CD14-positive monocyte (primary cell): ENCODE data around the gene NOTCH1. TPM values are rescaled to one million over a fixed set of nuclear protein-coding genes. Genes with fewer than 3 reads are reported as not detected.

Experiments used
- DNase-seq, 3 donors: peaks; one replicate each; pipeline ENCODE4 v3.0.0-alpha.2; 2011 to 2022
- H2AFZ ChIP-seq: 2 replicates; pipeline ENCODE4 v1.6.0; 2012; ENCODE audit warnings: mild to moderate bottlenecking, low read depth, low read length, inconsistent platforms; ENCODE audit not compliant: insufficient read depth, poor library complexity, severe bottlenecking
- H3K27ac ChIP-seq, 2 donors: 1 replicate in 1 of 2; 2 replicates in 1 of 2; pipeline ENCODE4 v1.5.1; 2012 to 2013; ENCODE audit warnings: low read length in 2 of 2, control low read depth in 1 of 2, inconsistent platforms in 1 of 2, low read depth in 1 of 2, mild to moderate bottlenecking in 1 of 2
- H3K27me3 ChIP-seq, 2 donors: one replicate each; pipeline versions ENCODE4 v1.6.0 to v1.6.1; 2011 to 2013; ENCODE audit warnings: low read length in 2 of 2; ENCODE audit not compliant: control insufficient read depth in 2 of 2, insufficient read depth in 2 of 2
- H3K36me3 ChIP-seq, 2 donors: replicated peaks in 1 of 2; 1 replicate in 1 of 2; 2 replicates in 1 of 2; pipeline versions ENCODE4 v1.5.1 to v1.6.1; 2012 to 2013; ENCODE audit warnings: low read length in 2 of 2, control low read depth in 1 of 2, inconsistent platforms in 1 of 2, mild to moderate bottlenecking in 1 of 2; ENCODE audit not compliant: insufficient read depth in 2 of 2, control insufficient read depth in 1 of 2
- H3K4me1 ChIP-seq, 2 donors: 1 replicate in 1 of 2; 2 replicates in 1 of 2; pipeline versions ENCODE4 v1.5.1 to v1.6.1; 2012 to 2013; ENCODE audit warnings: low read length in 2 of 2, control low read depth in 1 of 2, inconsistent platforms in 1 of 2, mild to moderate bottlenecking in 1 of 2, moderate library complexity in 1 of 2; ENCODE audit not compliant: insufficient read depth in 2 of 2, control insufficient read depth in 1 of 2
- H3K4me2 ChIP-seq: replicated peaks from 2 replicates; pipeline ENCODE3; 2012; ENCODE audit warnings: low read length, moderate library complexity, mild to moderate bottlenecking; ENCODE audit not compliant: poor library complexity, severe bottlenecking; ENCODE audit errors: extremely low read depth
- H3K4me3 ChIP-seq, 3 experiments: fragments of 200-600 bp in 1 of 3; sonication (generic) in 1 of 3; replicated peaks in 1 of 3; 1 replicate in 2 of 3; 2 replicates in 1 of 3; pipeline ENCODE4 v1.5.1; 2011 to 2013; ENCODE audit warnings: low read length in 3 of 3, mild to moderate bottlenecking in 3 of 3, control low read depth in 2 of 3, low read depth in 2 of 3, inconsistent platforms in 1 of 3, moderate library complexity in 1 of 3
- H3K79me2 ChIP-seq: 2 replicates; pipeline ENCODE4 v1.6.0; 2012; ENCODE audit warnings: mild to moderate bottlenecking, control low read depth, inconsistent platforms, low read length, moderate library complexity; ENCODE audit not compliant: insufficient read depth
- H3K9ac ChIP-seq: 2 replicates; pipeline ENCODE4 v1.6.0; 2017; ENCODE audit warnings: low read length, mild to moderate bottlenecking; ENCODE audit not compliant: insufficient read depth, poor library complexity, severe bottlenecking
- H3K9me3 ChIP-seq, 2 donors: replicated peaks in 1 of 2; 1 replicate in 1 of 2; 2 replicates in 1 of 2; pipeline versions ENCODE4 v1.5.1 to v1.6.1; 2012 to 2013; ENCODE audit warnings: low read length in 2 of 2, control low read depth in 1 of 2; ENCODE audit not compliant: control insufficient read depth in 1 of 2, insufficient read depth in 1 of 2
- H4K20me1 ChIP-seq: 2 replicates; pipeline ENCODE4 v1.6.0; 2012; ENCODE audit warnings: mild to moderate bottlenecking, low read length, control low read depth, moderate library complexity; ENCODE audit not compliant: insufficient read depth
- H3K27ac Mint-ChIP-seq, 7 donors: one replicate each; pipeline ENCODE4 v1.8.0; 2020; ENCODE audit warnings: mild to moderate bottlenecking in 7 of 7, mixed read lengths in 7 of 7, moderate library complexity in 6 of 7, inconsistent platforms in 2 of 7
- H3K27me3 Mint-ChIP-seq, 3 donors: one replicate each; pipeline ENCODE4 v1.8.0; 2021 to 2022; ENCODE audit warnings: low read depth in 3 of 3, mild to moderate bottlenecking in 3 of 3, mixed read lengths in 3 of 3, moderate library complexity in 3 of 3, inconsistent platforms in 1 of 3
- H3K36me3 Mint-ChIP-seq, 2 donors: one replicate each; pipeline ENCODE4 v1.8.0; 2020; ENCODE audit warnings: mixed read lengths in 2 of 2, inconsistent platforms in 1 of 2, mild to moderate bottlenecking in 1 of 2
- H3K4me1 Mint-ChIP-seq: one replicate; pipeline ENCODE4 v1.8.0; 2020; ENCODE audit warnings: mild to moderate bottlenecking, mixed read lengths
- H3K4me3 Mint-ChIP-seq, 2 donors: one replicate each; pipeline ENCODE4 v1.8.0; 2020; ENCODE audit warnings: mild to moderate bottlenecking in 2 of 2, mixed read lengths in 2 of 2, moderate library complexity in 1 of 2
- H3K9me3 Mint-ChIP-seq, 7 donors: one replicate each; pipeline ENCODE4 v1.8.0; 2020 to 2022; ENCODE audit warnings: mixed read lengths in 7 of 7, mild to moderate bottlenecking in 6 of 7, moderate library complexity in 6 of 7, inconsistent platforms in 2 of 7
- CTCF ChIP-seq: fragments of 200-600 bp; IDR thresholded peaks from one replicate; pipeline ENCODE4 v1.8.0; 2022; ENCODE audit warnings: antibody characterized with exemption, mild to moderate bottlenecking
- WGBS: methylation state at CpG from one replicate; pipeline ENCODE4 v1.1.5; 2013; ENCODE audit warnings: missing lambda C conversion rate; ENCODE audit not compliant: insufficient coverage; 5-methylcytosine and 5-hydroxymethylcytosine counted together
- intact Hi-C, 2 donors: fragments of 100-400 bp; cut with micrococcal nuclease; formaldehyde crosslinking; loops; one replicate each; pipeline versions ENCODE4 v1.15.0 to v1.15.1; 2023
- polyA plus RNA-seq, 3 donors: library from polyadenylated mRNA; depleted of rRNA in 1 of 3; unstranded in 2 of 3; stranded (reverse) in 1 of 3; fragments of 300-500 nt in 2 of 3; fragments of >200 nt in 1 of 3; fragmentation: Illumina TruSeq in 2 of 3; gene quantifications; 1 replicate in 2 of 3; 2 replicates in 1 of 3; pipeline ENCODE4 v1.2.3, GENCODE V29; 2012 to 2021

NOTCH1 gene
- polyA plus RNA-seq, 3 donors, result 1.4 to 33.0 (median 2.2) TPM

GRCh38 chr9:136454026-136454796, 91.6 kb downstream of the NOTCH1 start:
- no peak overlapping the region for H3K4me2 ChIP-seq
- TF ChIP-seq CTCF, result no peak
- H3K4me1 ChIP-seq, result no peaks in the 10 kb centered on the region
- Mint-ChIP-seq H3K27ac (peak overlapping the region in 3 of 7 donors; percentile 42 to 53 (median 46)), H3K27me3 (peaks cover 0 to 1% (median 0%) of the 10 kb centered on the region in 3 donors), H3K36me3 (peaks cover 86 to 100% of the 10 kb centered on the region in 2 donors), H3K4me3 (no peak overlapping the region), H3K9me3 (peaks cover 0 to 2% (median 0%) of the 10 kb centered on the region in 7 donors), H3K4me1 (no peaks in the 10 kb centered on the region)
- no peak overlapping the region for H2AFZ ChIP-seq
- H3K79me2 ChIP-seq, result no peaks in the 10 kb centered on the region
- H3K4me3 ChIP-seq, result no peak overlapping the region
- 91% methylated on average over 23 of the region's 25 CpGs for WGBS
- no peak overlapping the region for H3K9ac ChIP-seq
- peaks cover 53% of the 10 kb centered on the region for H4K20me1 ChIP-seq
- H3K9me3 ChIP-seq, result no peaks in the 10 kb centered on the region
- DNase-seq, result no peak
- H3K27ac ChIP-seq, result no peak overlapping the region
- intact Hi-C loops, result no loop called here
- peaks cover 89 to 93% of the 10 kb centered on the region in 2 donors for H3K36me3 ChIP-seq
- no peaks in the 10 kb centered on the region for H3K27me3 ChIP-seq

GRCh38 chr9:136453326-136453725, 92.5 kb downstream of the NOTCH1 start:
- Mint-ChIP-seq H3K9me3 (peaks cover 0 to 2% (median 0%) of the 10 kb centered on the region in 7 donors), H3K4me1 (no peaks in the 10 kb centered on the region), H3K27me3 (peaks cover 0 to 1% (median 0%) of the 10 kb centered on the region in 3 donors), H3K4me3 (no peak overlapping the region), H3K27ac (no peak overlapping the region), H3K36me3 (peaks cover 86 to 100% of the 10 kb centered on the region in 2 donors)
- 94% methylated on average over 11 of the region's 11 CpGs for WGBS
- intact Hi-C loops, result no loop called here
- Histone ChIP-seq H3K4me3 (no peak overlapping the region), H3K27ac (no peak overlapping the region), H3K4me2 (no peak overlapping the region), H3K79me2 (no peaks in the 10 kb centered on the region), H3K4me1 (no peaks in the 10 kb centered on the region), H2AFZ (no peak overlapping the region), H3K27me3 (no peaks in the 10 kb centered on the region), H4K20me1 (peaks cover 57% of the 10 kb centered on the region), H3K9me3 (no peaks in the 10 kb centered on the region), H3K36me3 (peaks cover 89 to 93% of the 10 kb centered on the region in 2 donors), H3K9ac (no peak overlapping the region)
- no peak for TF ChIP-seq CTCF
- DNase-seq, result no peak
